Measurements from ENCODE around the gene NCBP2.

GRCh38 chr3:196947860-196948441, 5.6 kb upstream of the NCBP2 start:
- TF ChIP-seq, protein P1, sequence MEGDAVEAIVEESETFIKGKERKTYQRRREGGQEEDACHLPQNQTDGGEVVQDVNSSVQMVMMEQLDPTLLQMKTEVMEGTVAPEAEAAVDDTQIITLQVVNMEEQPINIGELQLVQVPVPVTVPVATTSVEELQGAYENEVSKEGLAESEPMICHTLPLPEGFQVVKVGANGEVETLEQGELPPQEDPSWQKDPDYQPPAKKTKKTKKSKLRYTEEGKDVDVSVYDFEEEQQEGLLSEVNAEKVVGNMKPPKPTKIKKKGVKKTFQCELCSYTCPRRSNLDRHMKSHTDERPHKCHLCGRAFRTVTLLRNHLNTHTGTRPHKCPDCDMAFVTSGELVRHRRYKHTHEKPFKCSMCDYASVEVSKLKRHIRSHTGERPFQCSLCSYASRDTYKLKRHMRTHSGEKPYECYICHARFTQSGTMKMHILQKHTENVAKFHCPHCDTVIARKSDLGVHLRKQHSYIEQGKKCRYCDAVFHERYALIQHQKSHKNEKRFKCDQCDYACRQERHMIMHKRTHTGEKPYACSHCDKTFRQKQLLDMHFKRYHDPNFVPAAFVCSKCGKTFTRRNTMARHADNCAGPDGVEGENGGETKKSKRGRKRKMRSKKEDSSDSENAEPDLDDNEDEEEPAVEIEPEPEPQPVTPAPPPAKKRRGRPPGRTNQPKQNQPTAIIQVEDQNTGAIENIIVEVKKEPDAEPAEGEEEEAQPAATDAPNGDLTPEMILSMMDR (IDR thresholded peaks at IDR 0.05; ENCODE audit: low read length) = no peak
- TF ChIP-seq EZH2 (IDR thresholded peaks at IDR 0.05; ENCODE audit: borderline replicate concordance, low read length) = no peak

All from OCI-LY1 (cell line).